Suppressor macrophage (primary cell): Measurements from ENCODE around the gene SLC6A9.

Experiments
- DNase-seq, 4 experiments: peaks; one replicate each; pipeline ENCODE4 v3.0.0-alpha.2; 2020 to 2022

Gene SLC6A9

GRCh38 chr1:43982808-43983207 is 48.5 kb downstream of the SLC6A9 start:
- DNase-seq, result peak; percentile 51 to 71 (median 62)

- DNase-seq, result no peak
These were observed 49.0 kb downstream of the SLC6A9 start for GRCh38 chr1:43982241-43982640.

- no peak for DNase-seq
These were observed 49.6 kb downstream of the SLC6A9 start for GRCh38 chr1:43981636-43982035.

- no peak for DNase-seq
These were observed 50.1 kb downstream of the SLC6A9 start for GRCh38 chr1:43981135-43981491.

GRCh38 chr1:43980255-43981134 is 50.8 kb downstream of the SLC6A9 start:
- no peak for DNase-seq

- peak; percentile 39 to 74 (median 64) for DNase-seq
These were observed 51.6 kb downstream of the SLC6A9 start for GRCh38 chr1:43979528-43980254.

- no peak for DNase-seq
These were observed 52.1 kb downstream of the SLC6A9 start for GRCh38 chr1:43979261-43979527.

- DNase-seq, result peak; percentile 42 to 83 (median 60)
These were observed 52.6 kb downstream of the SLC6A9 start, which contains the start of gene B4GALT2 for GRCh38 chr1:43978551-43979260. Gene B4GALT2, plus strand, starts transcription at chr1:43979210. Its CDS starts 1,951 bp downstream, at chr1:43981161.

- DNase-seq, result peak; percentile 23 to 46 (median 36)
These were observed 53.1 kb downstream of the SLC6A9 start for GRCh38 chr1:43978264-43978550.

GRCh38 chr1:43977376-43978263 is 53.6 kb downstream of the SLC6A9 start:
- DNase-seq, result peak in 1 of 4 experiments; percentile 18

GRCh38 chr1:43976890-43977289 is 54.4 kb downstream of the SLC6A9 start:
- no peak for DNase-seq

GRCh38 chr1:43976045-43976444 is 55.2 kb downstream of the SLC6A9 start:
- DNase-seq, result no peak

- DNase-seq, result peak; percentile 88 to 94 (median 94)
These were observed 55.9 kb downstream of the SLC6A9 start for GRCh38 chr1:43975249-43975961.

- peak; percentile 98 to 99 (median 98) for DNase-seq
These were observed 56.6 kb downstream of the SLC6A9 start, which contains the start of gene ATP6V0B for GRCh38 chr1:43974443-43975248. Gene ATP6V0B, plus strand, starts transcription at chr1:43974960. Its CDS starts 81 bp downstream, at chr1:43975041.

- DNase-seq, result no peak
These were observed 57.2 kb downstream of the SLC6A9 start for GRCh38 chr1:43973981-43974442.

- DNase-seq, result no peak
These were observed 59.8 kb downstream of the SLC6A9 start for GRCh38 chr1:43971336-43971980.

GRCh38 chr1:43970911-43971310 is 60.4 kb downstream of the SLC6A9 start:
- DNase-seq, result no peak

- DNase-seq, result no peak
These were observed 60.8 kb downstream of the SLC6A9 start for GRCh38 chr1:43970502-43970901.

GRCh38 chr1:43969746-43970466 is 61.4 kb downstream of the SLC6A9 start, which contains the start of gene DPH2:
Gene DPH2, plus strand, starts transcription at chr1:43970010. Its CDS starts 166 bp downstream, at chr1:43970176.
- peak; percentile 96 to 98 (median 96) for DNase-seq
